Dermis blood vessel endothelial cell (primary cell): ENCODE data around the gene WBP1L. TPM values are rescaled to one million over a fixed set of nuclear protein-coding genes. Genes with fewer than 3 reads are reported as not detected.

Experiments used
- DNase-seq: peaks from one replicate; pipeline ENCODE4 v3.0.0; 2010
- total RNA-seq: library from RNA; depleted of rRNA; stranded (reverse); fragments of >200 nt; gene quantifications from 2 replicates; pipeline ENCODE4 v1.2.3, GENCODE V29; 2014

WBP1L gene
- total RNA-seq, 1 donor from 2014 or later = 73.9 TPM

GRCh38 chr10:102759497-102760210, 15.9 kb downstream of the WBP1L start:
- no peak for DNase-seq

- DNase-seq = no peak
These were observed 18.2 kb downstream of the WBP1L start for GRCh38 chr10:102761981-102762380.

- no peak for DNase-seq
These were observed 18.8 kb downstream of the WBP1L start for GRCh38 chr10:102762401-102763015.

- no peak for DNase-seq
These were observed 19.4 kb downstream of the WBP1L start for GRCh38 chr10:102763037-102763607.

GRCh38 chr10:102764470-102765161, 20.9 kb downstream of the WBP1L start:
- no peak for DNase-seq

GRCh38 chr10:102765336-102765735, 21.6 kb downstream of the WBP1L start:
- DNase-seq = no peak

GRCh38 chr10:102767428-102768160, 23.8 kb downstream of the WBP1L start:
- no peak for DNase-seq

- no peak for DNase-seq
These were observed 25.8 kb downstream of the WBP1L start for GRCh38 chr10:102769375-102770107.

GRCh38 chr10:102770108-102770482, 26.3 kb downstream of the WBP1L start:
- no peak for DNase-seq

- DNase-seq = no peak
These were observed 27.0 kb downstream of the WBP1L start for GRCh38 chr10:102770792-102771191.

GRCh38 chr10:102773320-102773719, 29.6 kb downstream of the WBP1L start:
- no peak for DNase-seq

- peak; percentile 90 for DNase-seq
These were observed 30.2 kb downstream of the WBP1L start for GRCh38 chr10:102773986-102774385.

- no peak for DNase-seq
These were observed 31.6 kb downstream of the WBP1L start for GRCh38 chr10:102775201-102775934.

GRCh38 chr10:102775935-102776669, 32.4 kb downstream of the WBP1L start:
- DNase-seq = peak; percentile 97

- peak; percentile 93 for DNase-seq
These were observed 33.2 kb downstream of the WBP1L start for GRCh38 chr10:102776779-102777456.

- no peak for DNase-seq
These were observed 34.1 kb downstream of the WBP1L start for GRCh38 chr10:102777711-102778453.

- DNase-seq = no peak
These were observed 35.0 kb downstream of the WBP1L start for GRCh38 chr10:102778781-102779180.

GRCh38 chr10:102779680-102780526, 36.2 kb downstream of the WBP1L start:
- DNase-seq = no peak

GRCh38 chr10:102780527-102780808, 36.7 kb downstream of the WBP1L start:
- DNase-seq = no peak
